ENCODE data around the gene GDNF. TPM values are rescaled to one million over a fixed set of nuclear protein-coding genes. Genes with fewer than 3 reads are reported as not detected.
"Not testable (repeated sequence)": the region's sequence is repeated elsewhere in the genome, so short reads cannot be mapped to it uniquely, and the experiment has no call there.

GDNF gene
- total RNA-seq, 4 donors from 2014 or later: 0.81 to 6.4 (median 4.3) TPM

GRCh38 chr5:37871023-37871815 is 31.4 kb upstream of the GDNF start:
- Histone ChIP-seq H3K4me1 (peaks cover 0 to 7% (median 0%) of the 10 kb centered on the region in 3 donors), H3K36me3 (no peaks in the 10 kb centered on the region), H3K27ac (no peak overlapping the region), H3K4me3 (no peak overlapping the region), H3K9me3 (peaks cover 0 to 4% (median 0%) of the 10 kb centered on the region in 3 donors), H3K27me3 (no peaks in the 10 kb centered on the region)
- no peak for ATAC-seq
- 68 to 76% methylated on average over 5 to 7 of the region's 7 CpGs for WGBS, 2 donors (ENCODE audit: low coverage in 1 of 2)
- no peak for TF ChIP-seq POLR2AphosphoS5 (IDR thresholded peaks at IDR 0.05)
- no peak for TF ChIP-seq CTCF (IDR thresholded peaks at IDR 0.05)
- TF ChIP-seq EP300 (IDR thresholded peaks at IDR 0.05): no peak
- TF ChIP-seq POLR2A (IDR thresholded peaks at IDR 0.05): no peak

- Histone ChIP-seq H3K4me1 (peaks cover 0 to 7% (median 0%) of the 10 kb centered on the region in 3 donors), H3K4me3 (no peak overlapping the region), H3K27ac (no peak overlapping the region), H3K36me3 (no peaks in the 10 kb centered on the region), H3K9me3 (peaks cover 0 to 4% (median 0%) of the 10 kb centered on the region in 3 donors), H3K27me3 (no peaks in the 10 kb centered on the region)
- 89% methylated on average over 2 of the region's 2 CpGs; no CpG with 5 or more reads in 1 of the 2 donors for WGBS, 2 donors (ENCODE audit: low coverage in 1 of 2)
- ATAC-seq: no peak
- no peak for TF ChIP-seq EP300 (IDR thresholded peaks at IDR 0.05)
- no peak for TF ChIP-seq CTCF (IDR thresholded peaks at IDR 0.05)
- no peak for TF ChIP-seq POLR2A (IDR thresholded peaks at IDR 0.05)
- no peak for TF ChIP-seq POLR2AphosphoS5 (IDR thresholded peaks at IDR 0.05)
These were observed 29.4 kb upstream of the GDNF start for GRCh38 chr5:37869216-37869615.

- WGBS, 2 donors (ENCODE audit: low coverage in 1 of 2): 38% methylated on average over 3 of the region's 3 CpGs; no CpG with 5 or more reads in 1 of the 2 donors
- Histone ChIP-seq H3K27me3 (no peaks in the 10 kb centered on the region), H3K27ac (no peak overlapping the region), H3K9me3 (peaks cover 0 to 4% (median 0%) of the 10 kb centered on the region in 3 donors), H3K4me1 (peaks cover 0 to 7% (median 0%) of the 10 kb centered on the region in 3 donors), H3K4me3 (no peak overlapping the region), H3K36me3 (no peaks in the 10 kb centered on the region)
- ATAC-seq: no peak
- TF ChIP-seq CTCF (IDR thresholded peaks at IDR 0.05) (no peak), EP300 (IDR thresholded peaks at IDR 0.05) (no peak), POLR2AphosphoS5 (IDR thresholded peaks at IDR 0.05) (no peak)
These were observed 27.8 kb upstream of the GDNF start for GRCh38 chr5:37867654-37868053.

GRCh38 chr5:37862907-37863306 is 23.1 kb upstream of the GDNF start:
- H3K27me3 ChIP-seq, ATAC-seq, H3K36me3 ChIP-seq, H3K4me3 ChIP-seq, H3K4me1 ChIP-seq, H3K27ac ChIP-seq, H3K9me3 ChIP-seq: not testable (repeated sequence)
- 92 to 100% methylated on average over 1 of the region's 1 CpG for whole genome bisulfite sequencing, 2 donors (ENCODE audit: low coverage in 1 of 2)

GRCh38 chr5:37860206-37860605 is 20.4 kb upstream of the GDNF start:
- Histone ChIP-seq H3K27me3 (no peaks in the 10 kb centered on the region), H3K36me3 (no peaks in the 10 kb centered on the region), H3K4me1 (no peaks in the 10 kb centered on the region), H3K27ac (no peak overlapping the region), H3K9me3 (no peaks in the 10 kb centered on the region), H3K4me3 (no peak overlapping the region)
- 50 to 58% methylated on average over 3 of the region's 3 CpGs for WGBS, 2 donors (ENCODE audit: low coverage in 1 of 2)
- no peak for ATAC-seq
- TF ChIP-seq POLR2AphosphoS5 (IDR thresholded peaks at IDR 0.05) (no peak), POLR2A (IDR thresholded peaks at IDR 0.05) (no peak), CTCF (IDR thresholded peaks at IDR 0.05) (no peak), EP300 (IDR thresholded peaks at IDR 0.05) (no peak)
